ENCODE results near the gene ICE2. TPM values are rescaled to one million over a fixed set of nuclear protein-coding genes. Genes with fewer than 3 reads are reported as not detected.
"Not testable (repeated sequence)": the region's sequence is repeated elsewhere in the genome, so short reads cannot be mapped to it uniquely, and the experiment has no call there.

Gene ICE2
- total RNA-seq, 1 donor from 2014 or later, result 50.3 TPM

DNA sequence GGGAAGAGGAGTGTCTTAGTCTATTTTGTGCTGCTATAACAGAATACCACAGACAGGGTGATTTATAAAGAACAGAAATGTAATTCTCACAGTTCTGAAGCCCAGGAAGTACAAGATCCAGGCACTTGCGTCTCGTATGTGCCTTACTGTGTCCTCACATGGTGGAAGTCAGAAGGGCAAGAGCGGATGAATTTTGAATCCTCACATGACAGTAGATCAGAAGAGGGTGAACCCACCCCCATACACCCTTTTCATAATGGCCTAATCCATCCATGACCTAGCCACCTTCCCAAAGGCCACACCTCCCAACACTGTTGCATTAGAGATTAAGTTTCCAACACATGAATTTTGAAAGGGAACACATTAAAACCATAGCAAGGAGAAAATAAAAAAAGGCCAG is 62.5 kb downstream of the ICE2 start:
- no peak overlapping the region for H3K4me3 Mint-ChIP-seq (ENCODE audit: unreplicated experiment)

DNA sequence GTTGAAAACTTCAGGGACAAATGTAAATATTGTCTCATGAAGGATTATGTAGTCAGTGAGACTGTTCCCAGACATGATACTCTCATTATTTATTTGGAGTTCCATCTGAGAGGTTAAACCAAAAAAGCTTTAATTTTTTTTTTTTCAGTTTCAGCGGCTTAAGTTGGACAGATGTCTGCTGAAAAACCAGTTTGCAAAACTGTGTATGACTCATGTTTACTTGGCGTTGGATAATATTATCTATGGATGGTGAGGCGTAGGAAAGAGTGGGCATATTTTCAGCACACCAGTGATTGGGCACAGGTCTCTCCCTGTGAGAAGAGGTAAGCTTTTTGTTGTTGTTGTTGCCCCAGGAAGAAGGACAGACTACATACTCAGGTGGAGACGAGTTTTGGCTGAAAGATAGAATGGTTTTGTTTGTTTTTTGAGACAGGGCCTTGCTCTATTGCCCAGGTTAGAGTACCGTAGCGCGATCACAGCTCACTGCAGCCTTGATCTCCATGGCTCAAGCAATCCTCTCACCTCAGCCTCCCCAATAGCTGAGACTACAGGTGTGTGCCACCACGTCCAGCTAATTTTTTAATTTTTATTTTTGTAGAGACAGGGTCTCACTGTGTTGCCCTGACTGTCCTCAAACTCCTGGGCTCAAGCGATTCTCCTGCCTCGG is 64.8 kb downstream of the ICE2 start:
- H3K27me3 Mint-ChIP-seq (ENCODE audit: unreplicated experiment), result no peaks in the 10 kb centered on the region
- DNase-seq (ENCODE audit: extremely low spot score, unreplicated experiment), result no peak
- H3K4me1 Mint-ChIP-seq (ENCODE audit: unreplicated experiment), result peaks cover 32% of the 10 kb centered on the region
- peak overlapping the region; percentile 73 for H3K27ac Mint-ChIP-seq (ENCODE audit: unreplicated experiment)
- H3K36me3 Mint-ChIP-seq (ENCODE audit: unreplicated experiment), result no peaks in the 10 kb centered on the region
- TF ChIP-seq, protein P1, sequence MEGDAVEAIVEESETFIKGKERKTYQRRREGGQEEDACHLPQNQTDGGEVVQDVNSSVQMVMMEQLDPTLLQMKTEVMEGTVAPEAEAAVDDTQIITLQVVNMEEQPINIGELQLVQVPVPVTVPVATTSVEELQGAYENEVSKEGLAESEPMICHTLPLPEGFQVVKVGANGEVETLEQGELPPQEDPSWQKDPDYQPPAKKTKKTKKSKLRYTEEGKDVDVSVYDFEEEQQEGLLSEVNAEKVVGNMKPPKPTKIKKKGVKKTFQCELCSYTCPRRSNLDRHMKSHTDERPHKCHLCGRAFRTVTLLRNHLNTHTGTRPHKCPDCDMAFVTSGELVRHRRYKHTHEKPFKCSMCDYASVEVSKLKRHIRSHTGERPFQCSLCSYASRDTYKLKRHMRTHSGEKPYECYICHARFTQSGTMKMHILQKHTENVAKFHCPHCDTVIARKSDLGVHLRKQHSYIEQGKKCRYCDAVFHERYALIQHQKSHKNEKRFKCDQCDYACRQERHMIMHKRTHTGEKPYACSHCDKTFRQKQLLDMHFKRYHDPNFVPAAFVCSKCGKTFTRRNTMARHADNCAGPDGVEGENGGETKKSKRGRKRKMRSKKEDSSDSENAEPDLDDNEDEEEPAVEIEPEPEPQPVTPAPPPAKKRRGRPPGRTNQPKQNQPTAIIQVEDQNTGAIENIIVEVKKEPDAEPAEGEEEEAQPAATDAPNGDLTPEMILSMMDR (IDR thresholded peaks at IDR 0.05), result no peak
- no peaks in the 10 kb centered on the region for H3K9me3 Mint-ChIP-seq (ENCODE audit: unreplicated experiment)
- no peak overlapping the region for H3K4me3 Mint-ChIP-seq (ENCODE audit: unreplicated experiment)

More for the DNA sequence above, 62.5 kb downstream of the ICE2 start:
- Mint-ChIP-seq H3K27me3 (ENCODE audit: unreplicated experiment) (no peaks in the 10 kb centered on the region), H3K27ac (ENCODE audit: unreplicated experiment) (no peak overlapping the region), H3K4me1 (ENCODE audit: unreplicated experiment) (peaks cover 53% of the 10 kb centered on the region), H3K36me3 (ENCODE audit: unreplicated experiment) (no peaks in the 10 kb centered on the region), H3K9me3 (ENCODE audit: unreplicated experiment) (no peaks in the 10 kb centered on the region)
- no peak for DNase-seq (ENCODE audit: extremely low spot score, unreplicated experiment)
- TF ChIP-seq, protein P1 (IDR thresholded peaks at IDR 0.05), result no peak

DNA sequence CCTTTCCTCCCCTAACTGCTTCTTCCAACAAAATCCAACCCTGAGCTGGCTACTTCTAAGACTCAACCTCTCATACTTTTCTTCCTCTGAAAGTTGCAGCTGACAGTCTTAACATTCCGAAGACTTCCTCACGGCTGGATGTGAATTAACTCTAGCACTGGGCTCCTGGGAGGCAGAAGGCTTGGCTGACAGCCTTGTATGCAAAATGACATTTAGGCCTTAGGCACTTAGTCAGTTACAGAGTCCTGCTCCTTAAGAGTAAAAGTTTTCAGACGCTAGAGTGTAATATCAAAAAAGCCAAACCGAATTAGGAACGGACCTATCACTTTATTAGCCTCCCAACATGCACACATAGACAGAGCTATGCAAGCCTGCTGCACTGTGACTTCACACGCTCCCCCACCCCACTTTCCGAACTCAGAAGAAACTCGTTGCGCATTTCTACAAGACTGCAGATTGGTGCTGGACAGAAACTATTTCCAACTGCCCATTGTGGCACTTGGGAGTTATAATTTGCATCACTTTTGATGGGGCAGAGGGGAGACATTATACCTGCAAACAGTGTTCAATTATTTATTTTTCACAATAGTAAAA is 65.6 kb downstream of the ICE2 start:
- no peaks in the 10 kb centered on the region for H3K36me3 Mint-ChIP-seq (ENCODE audit: unreplicated experiment)
- DNase-seq (ENCODE audit: extremely low spot score, unreplicated experiment), result no peak
- H3K27ac Mint-ChIP-seq (ENCODE audit: unreplicated experiment), result peak overlapping the region; percentile 73
- H3K9me3 Mint-ChIP-seq (ENCODE audit: unreplicated experiment), result no peaks in the 10 kb centered on the region
- H3K4me1 Mint-ChIP-seq (ENCODE audit: unreplicated experiment), result peaks cover 37% of the 10 kb centered on the region
- peak overlapping the region; percentile 2 for H3K4me3 Mint-ChIP-seq (ENCODE audit: unreplicated experiment)
- H3K27me3 Mint-ChIP-seq (ENCODE audit: unreplicated experiment), result no peaks in the 10 kb centered on the region
- TF ChIP-seq, protein P1 (IDR thresholded peaks at IDR 0.05), result no peak

DNA sequence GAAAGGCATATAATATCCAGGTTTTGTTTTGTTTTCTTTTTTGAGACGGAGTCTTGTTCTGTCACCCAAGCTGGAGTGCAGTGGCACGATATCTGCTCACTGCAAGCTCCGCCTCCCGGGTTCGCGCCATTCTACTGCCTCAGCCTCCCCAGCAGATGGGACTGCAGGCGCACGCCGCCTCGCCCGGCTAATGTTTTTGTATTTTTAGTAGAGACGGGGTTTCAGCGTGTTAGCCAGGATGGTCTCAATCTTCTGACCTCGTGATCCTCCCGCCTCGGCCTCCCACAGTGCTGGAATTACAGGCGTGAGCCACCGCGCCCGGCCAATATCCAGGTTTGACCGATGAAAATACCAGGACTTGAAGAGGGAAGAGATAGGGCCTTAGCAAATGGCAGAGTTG is 66.1 kb downstream of the ICE2 start:
- peaks cover 40% of the 10 kb centered on the region for H3K4me1 Mint-ChIP-seq (ENCODE audit: unreplicated experiment)
- H3K9me3 Mint-ChIP-seq (ENCODE audit: unreplicated experiment); H3K27me3 Mint-ChIP-seq (ENCODE audit: unreplicated experiment); H3K36me3 Mint-ChIP-seq (ENCODE audit: unreplicated experiment); DNase-seq (ENCODE audit: extremely low spot score, unreplicated experiment): not testable (repeated sequence)
- H3K27ac Mint-ChIP-seq (ENCODE audit: unreplicated experiment), result peak overlapping the region; percentile 73
- H3K4me3 Mint-ChIP-seq (ENCODE audit: unreplicated experiment), result peak overlapping the region; percentile 2

DNA sequence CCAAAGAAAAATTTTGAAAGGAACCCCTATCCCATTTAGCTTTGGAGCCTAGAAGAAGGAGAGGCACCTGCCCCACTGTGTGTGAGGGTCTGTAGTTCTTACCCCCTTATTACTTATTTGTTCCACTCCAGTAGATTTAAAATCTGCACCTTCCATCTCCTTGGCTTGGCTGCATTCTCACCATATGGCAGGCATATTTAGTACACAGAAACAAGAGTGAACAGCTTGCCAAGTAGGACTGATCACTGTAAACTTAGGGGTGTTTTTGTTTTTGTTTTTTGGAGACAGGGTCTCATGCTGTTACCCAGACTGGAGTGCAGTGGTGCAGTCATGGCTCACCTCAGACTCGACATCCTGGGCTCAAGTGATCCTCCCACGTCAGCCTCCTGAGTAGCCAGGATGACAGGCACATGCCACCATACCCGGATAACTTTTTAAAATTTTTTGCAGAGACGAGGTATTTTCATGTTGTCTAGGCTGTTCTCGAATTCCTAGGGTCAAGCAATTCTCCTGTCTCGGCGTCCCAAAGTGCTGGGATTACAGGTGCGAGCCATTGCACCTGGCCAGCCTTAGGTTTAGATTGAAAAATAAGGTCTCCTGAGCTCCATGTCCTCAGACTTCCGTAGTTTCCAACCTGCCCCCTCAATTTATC is 67.0 kb downstream of the ICE2 start:
- no peak for DNase-seq (ENCODE audit: extremely low spot score, unreplicated experiment)
- H3K4me3 Mint-ChIP-seq (ENCODE audit: unreplicated experiment), result no peak overlapping the region
- H3K9me3 Mint-ChIP-seq (ENCODE audit: unreplicated experiment), result no peaks in the 10 kb centered on the region
- H3K4me1 Mint-ChIP-seq (ENCODE audit: unreplicated experiment), result peaks cover 49% of the 10 kb centered on the region
- H3K36me3 Mint-ChIP-seq (ENCODE audit: unreplicated experiment), result no peaks in the 10 kb centered on the region
- H3K27ac Mint-ChIP-seq (ENCODE audit: unreplicated experiment), result no peak overlapping the region
- TF ChIP-seq, protein P1 (IDR thresholded peaks at IDR 0.05), result no peak
- H3K27me3 Mint-ChIP-seq (ENCODE audit: unreplicated experiment), result no peaks in the 10 kb centered on the region

DNA sequence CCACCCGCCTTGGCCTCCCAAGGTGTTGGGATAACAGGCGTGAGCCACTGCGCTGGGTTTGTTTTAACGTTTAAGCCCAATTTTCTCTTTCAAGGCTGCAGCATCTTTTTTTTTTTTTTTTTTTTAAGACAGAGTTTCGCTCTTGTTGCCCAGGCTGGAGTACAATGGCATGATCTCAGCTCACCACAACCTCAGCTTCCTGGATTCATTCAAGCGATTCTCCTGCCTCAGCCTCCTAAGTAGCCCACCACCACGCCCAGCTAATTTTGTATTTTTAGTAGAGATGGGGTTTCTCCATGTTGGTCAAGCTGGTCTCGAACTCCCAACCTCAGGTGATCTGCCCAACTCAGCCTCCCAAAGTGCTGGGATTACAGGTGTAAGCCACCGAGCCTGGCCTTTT is 68.6 kb downstream of the ICE2 start:
- H3K36me3 Mint-ChIP-seq (ENCODE audit: unreplicated experiment); H3K9me3 Mint-ChIP-seq (ENCODE audit: unreplicated experiment); DNase-seq (ENCODE audit: extremely low spot score, unreplicated experiment); H3K4me3 Mint-ChIP-seq (ENCODE audit: unreplicated experiment); H3K27ac Mint-ChIP-seq (ENCODE audit: unreplicated experiment); H3K27me3 Mint-ChIP-seq (ENCODE audit: unreplicated experiment): not testable (repeated sequence)
- H3K4me1 Mint-ChIP-seq (ENCODE audit: unreplicated experiment), result peaks cover 55% of the 10 kb centered on the region

All from osteocyte (in vitro differentiated cells).